OCI-LY7 (cell line): ENCODE results near the gene NGEF.

Experiments
- EZH2phosphoT487 ChIP-seq: fragments of 200-600 bp; sonication (generic); IDR thresholded peaks from 2 replicates; pipeline ENCODE4 v1.6.1; 2018; ENCODE audit warnings: low read depth, borderline replicate concordance, mild to moderate bottlenecking, mixed run types, antibody characterized with exemption, low read length, moderate library complexity, mixed read lengths
- TF ChIP-seq, protein P1 (sequence below): fragments of 200-600 bp; sonication (generic); conservative IDR thresholded peaks from 2 replicates; pipeline ENCODE4 v1.5.1; 2014; ENCODE audit warnings: mild to moderate bottlenecking, antibody characterized with exemption, low read length, moderate library complexity, mixed read lengths

DNA sequence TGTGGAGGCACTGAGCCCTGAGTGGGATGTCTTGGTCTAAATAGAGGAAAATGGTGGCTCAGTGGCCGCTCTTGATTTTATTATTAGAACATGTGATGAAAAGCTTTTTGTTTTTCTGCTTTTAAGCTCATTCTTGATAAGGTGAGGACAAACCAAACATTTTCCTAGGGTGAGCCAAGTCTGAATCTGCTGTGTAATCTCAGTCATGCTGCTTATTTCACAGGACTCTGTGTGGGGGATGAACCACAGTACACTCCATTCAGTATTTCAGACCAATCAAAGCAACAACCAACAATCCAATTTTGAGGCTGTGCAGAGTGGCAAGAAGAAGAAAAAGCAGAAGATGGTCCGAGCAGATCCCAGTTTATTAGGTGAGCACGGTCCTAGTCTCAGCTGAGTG, 163.0 kb downstream of the NGEF start:
- TF ChIP-seq, protein P1, sequence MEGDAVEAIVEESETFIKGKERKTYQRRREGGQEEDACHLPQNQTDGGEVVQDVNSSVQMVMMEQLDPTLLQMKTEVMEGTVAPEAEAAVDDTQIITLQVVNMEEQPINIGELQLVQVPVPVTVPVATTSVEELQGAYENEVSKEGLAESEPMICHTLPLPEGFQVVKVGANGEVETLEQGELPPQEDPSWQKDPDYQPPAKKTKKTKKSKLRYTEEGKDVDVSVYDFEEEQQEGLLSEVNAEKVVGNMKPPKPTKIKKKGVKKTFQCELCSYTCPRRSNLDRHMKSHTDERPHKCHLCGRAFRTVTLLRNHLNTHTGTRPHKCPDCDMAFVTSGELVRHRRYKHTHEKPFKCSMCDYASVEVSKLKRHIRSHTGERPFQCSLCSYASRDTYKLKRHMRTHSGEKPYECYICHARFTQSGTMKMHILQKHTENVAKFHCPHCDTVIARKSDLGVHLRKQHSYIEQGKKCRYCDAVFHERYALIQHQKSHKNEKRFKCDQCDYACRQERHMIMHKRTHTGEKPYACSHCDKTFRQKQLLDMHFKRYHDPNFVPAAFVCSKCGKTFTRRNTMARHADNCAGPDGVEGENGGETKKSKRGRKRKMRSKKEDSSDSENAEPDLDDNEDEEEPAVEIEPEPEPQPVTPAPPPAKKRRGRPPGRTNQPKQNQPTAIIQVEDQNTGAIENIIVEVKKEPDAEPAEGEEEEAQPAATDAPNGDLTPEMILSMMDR: no peak
- no peak for TF ChIP-seq EZH2phosphoT487
